Measurements from ENCODE around the gene ASIP. TPM values are rescaled to one million over a fixed set of nuclear protein-coding genes. Genes with fewer than 3 reads are reported as not detected.

ASIP gene
- total RNA-seq, 1 donor from 2014 or later = not detected

- H3K27ac Mint-ChIP-seq (ENCODE audit: unreplicated experiment) = no peak overlapping the region
These were observed 32.1 kb upstream of the ASIP start for GRCh38 chr20:34209111-34209510.

GRCh38 chr20:34210271-34210670 lies 31.0 kb upstream of the ASIP start:
- peaks cover 4% of the 10 kb centered on the region for H3K9me3 ChIP-seq (ENCODE audit: insufficient read depth, low read depth, low read length)
- H3K9me3 Mint-ChIP-seq (ENCODE audit: unreplicated experiment) = peaks cover 10% of the 10 kb centered on the region
- H4K20me1 ChIP-seq (ENCODE audit: insufficient read depth, low read length) = no peaks in the 10 kb centered on the region
- H3K9ac ChIP-seq (ENCODE audit: low read length) = no peak overlapping the region
- no peak overlapping the region for H3K4me3 Mint-ChIP-seq (ENCODE audit: unreplicated experiment)
- H3K27ac Mint-ChIP-seq (ENCODE audit: unreplicated experiment) = no peak overlapping the region
- H3K36me3 ChIP-seq (ENCODE audit: insufficient read depth, low read length) = no peaks in the 10 kb centered on the region
- DNase-seq (ENCODE audit: low read depth) (no peak), FAIRE-seq (no peak)
- H3K27ac ChIP-seq (ENCODE audit: low read depth, low read length) = no peak overlapping the region
- H3K36me3 Mint-ChIP-seq (ENCODE audit: low read depth, unreplicated experiment) = peaks cover 2% of the 10 kb centered on the region
- H3K4me2 ChIP-seq (ENCODE audit: low read length) = no peak overlapping the region
- H3K27me3 ChIP-seq (ENCODE audit: insufficient read depth, low read length) = no peaks in the 10 kb centered on the region
- no peak overlapping the region for H3K4me3 ChIP-seq (ENCODE audit: insufficient read depth, low read depth, low read length)
- H3K27me3 Mint-ChIP-seq (ENCODE audit: low read depth, unreplicated experiment) = no peaks in the 10 kb centered on the region
- H2AFZ ChIP-seq (ENCODE audit: low read depth, low read length) = no peak overlapping the region
- no peaks in the 10 kb centered on the region for H3K4me1 ChIP-seq (ENCODE audit: insufficient read depth, low read length)
- H3K79me2 ChIP-seq (ENCODE audit: insufficient read depth, low read length) = no peaks in the 10 kb centered on the region
- no peaks in the 10 kb centered on the region for H3K4me1 Mint-ChIP-seq (ENCODE audit: low read depth, unreplicated experiment)
- TF ChIP-seq EZH2 (IDR thresholded peaks at IDR 0.05; ENCODE audit: insufficient read depth, low read length) (no peak), CTCF (IDR thresholded peaks at IDR 0.05; ENCODE audit: insufficient read depth, low read depth, low read length) (no peak)

More at GRCh38 chr20:34209111-34209510, 32.1 kb upstream of the ASIP start:
- Mint-ChIP-seq H3K36me3 (ENCODE audit: low read depth, unreplicated experiment) (peaks cover 2% of the 10 kb centered on the region), H3K9me3 (ENCODE audit: unreplicated experiment) (peaks cover 10% of the 10 kb centered on the region), H3K4me1 (ENCODE audit: low read depth, unreplicated experiment) (no peaks in the 10 kb centered on the region), H3K4me3 (ENCODE audit: unreplicated experiment) (no peak overlapping the region), H3K27me3 (ENCODE audit: low read depth, unreplicated experiment) (no peaks in the 10 kb centered on the region)
- Histone ChIP-seq H3K27me3 (ENCODE audit: insufficient read depth, low read length) (no peaks in the 10 kb centered on the region), H2AFZ (ENCODE audit: low read depth, low read length) (no peak overlapping the region), H3K4me1 (ENCODE audit: insufficient read depth, low read length) (no peaks in the 10 kb centered on the region), H3K79me2 (ENCODE audit: insufficient read depth, low read length) (no peaks in the 10 kb centered on the region), H3K4me3 (ENCODE audit: insufficient read depth, low read depth, low read length) (no peak overlapping the region), H4K20me1 (ENCODE audit: insufficient read depth, low read length) (no peaks in the 10 kb centered on the region), H3K9ac (ENCODE audit: low read length) (no peak overlapping the region), H3K27ac (ENCODE audit: low read depth, low read length) (no peak overlapping the region), H3K36me3 (ENCODE audit: insufficient read depth, low read length) (no peaks in the 10 kb centered on the region), H3K4me2 (ENCODE audit: low read length) (no peak overlapping the region), H3K9me3 (ENCODE audit: insufficient read depth, low read depth, low read length) (peaks cover 4% of the 10 kb centered on the region)
- FAIRE-seq = no peak
- no peak for TF ChIP-seq CTCF (IDR thresholded peaks at IDR 0.05; ENCODE audit: insufficient read depth, low read depth, low read length)
- TF ChIP-seq EZH2 (IDR thresholded peaks at IDR 0.05; ENCODE audit: insufficient read depth, low read length) = no peak
- no peak for DNase-seq (ENCODE audit: low read depth)

GRCh38 chr20:34211591-34211990 lies 29.6 kb upstream of the ASIP start:
- Histone ChIP-seq H3K27me3 (ENCODE audit: insufficient read depth, low read length) (no peaks in the 10 kb centered on the region), H3K27ac (ENCODE audit: low read depth, low read length) (no peak overlapping the region), H3K79me2 (ENCODE audit: insufficient read depth, low read length) (no peaks in the 10 kb centered on the region), H3K9me3 (ENCODE audit: insufficient read depth, low read depth, low read length) (peaks cover 4% of the 10 kb centered on the region), H2AFZ (ENCODE audit: low read depth, low read length) (no peak overlapping the region), H3K9ac (ENCODE audit: low read length) (no peak overlapping the region), H4K20me1 (ENCODE audit: insufficient read depth, low read length) (no peaks in the 10 kb centered on the region), H3K4me3 (ENCODE audit: insufficient read depth, low read depth, low read length) (no peak overlapping the region), H3K4me2 (ENCODE audit: low read length) (no peak overlapping the region), H3K36me3 (ENCODE audit: insufficient read depth, low read length) (no peaks in the 10 kb centered on the region), H3K4me1 (ENCODE audit: insufficient read depth, low read length) (no peaks in the 10 kb centered on the region)
- no peak overlapping the region for H3K27ac Mint-ChIP-seq (ENCODE audit: unreplicated experiment)
- DNase-seq (ENCODE audit: low read depth) (no peak), FAIRE-seq (peak; percentile 54)
- H3K36me3 Mint-ChIP-seq (ENCODE audit: low read depth, unreplicated experiment) = peaks cover 2% of the 10 kb centered on the region
- TF ChIP-seq EZH2 (IDR thresholded peaks at IDR 0.05; ENCODE audit: insufficient read depth, low read length) (no peak), CTCF (IDR thresholded peaks at IDR 0.05; ENCODE audit: insufficient read depth, low read depth, low read length) (no peak)
- H3K27me3 Mint-ChIP-seq (ENCODE audit: low read depth, unreplicated experiment) = no peaks in the 10 kb centered on the region
- peaks cover 3% of the 10 kb centered on the region for H3K4me1 Mint-ChIP-seq (ENCODE audit: low read depth, unreplicated experiment)
- peaks cover 4% of the 10 kb centered on the region for H3K9me3 Mint-ChIP-seq (ENCODE audit: unreplicated experiment)
- no peak overlapping the region for H3K4me3 Mint-ChIP-seq (ENCODE audit: unreplicated experiment)
